RWPE1 (cell line): ENCODE data around the gene SNX5.
"Not testable (repeated sequence)": the region's sequence is repeated elsewhere in the genome, so short reads cannot be mapped to it uniquely, and the experiment has no call there.

ENCODE experiments used
- CTCF ChIA-PET: fragments of 350-600 bp; sonication (Branson Sonifier 250); formaldehyde crosslinking; extraction: SDS; loops from one replicate; lab custom pipeline; 2021; lab: Yijun Ruan, JAX
- POLR2A ChIA-PET: fragments of 400-600 bp; formaldehyde crosslinking; extraction: SDS; loops from one replicate; lab custom pipeline; 2020; ENCODE audit warnings: antibody characterized with exemption; ENCODE audit not compliant: low non-redundant PET; lab: Yijun Ruan, JAX
- DNase-seq: peaks from one replicate; pipeline ENCODE4 v3.0.0; 2012; ENCODE audit warnings: low spot score
- H3K27ac ChIP-seq: fragments of 450-650 bp; 2 replicates; pipeline ENCODE4 v1.5.1; 2017
- TF ChIP-seq, protein P1 (sequence below): fragments of 450-650 bp; conservative IDR thresholded peaks from 2 replicates; pipeline ENCODE4 v1.5.1; 2017; ENCODE audit warnings: low read depth, mild to moderate bottlenecking

The SNX5 gene

DNA sequence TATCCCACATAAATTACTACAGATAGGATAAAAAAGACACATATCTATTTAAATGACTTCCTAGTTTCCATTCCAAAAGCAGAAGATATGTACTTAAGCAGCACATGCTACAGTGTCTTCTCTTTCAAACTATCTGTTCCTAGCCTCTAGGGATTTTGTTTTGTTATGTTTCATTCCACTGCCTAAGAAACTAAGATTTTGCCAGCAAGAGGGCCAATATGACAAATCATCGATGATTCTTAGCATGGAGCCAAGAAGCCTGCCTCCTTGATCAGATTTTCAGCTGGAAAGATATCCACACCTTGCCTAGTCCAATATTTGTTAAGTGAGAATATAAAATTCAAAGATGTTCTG, 7.0 kb downstream of the SNX5 start:
- H3K27ac ChIP-seq = no peak overlapping the region
- no peak for DNase-seq
- TF ChIP-seq, protein P1, sequence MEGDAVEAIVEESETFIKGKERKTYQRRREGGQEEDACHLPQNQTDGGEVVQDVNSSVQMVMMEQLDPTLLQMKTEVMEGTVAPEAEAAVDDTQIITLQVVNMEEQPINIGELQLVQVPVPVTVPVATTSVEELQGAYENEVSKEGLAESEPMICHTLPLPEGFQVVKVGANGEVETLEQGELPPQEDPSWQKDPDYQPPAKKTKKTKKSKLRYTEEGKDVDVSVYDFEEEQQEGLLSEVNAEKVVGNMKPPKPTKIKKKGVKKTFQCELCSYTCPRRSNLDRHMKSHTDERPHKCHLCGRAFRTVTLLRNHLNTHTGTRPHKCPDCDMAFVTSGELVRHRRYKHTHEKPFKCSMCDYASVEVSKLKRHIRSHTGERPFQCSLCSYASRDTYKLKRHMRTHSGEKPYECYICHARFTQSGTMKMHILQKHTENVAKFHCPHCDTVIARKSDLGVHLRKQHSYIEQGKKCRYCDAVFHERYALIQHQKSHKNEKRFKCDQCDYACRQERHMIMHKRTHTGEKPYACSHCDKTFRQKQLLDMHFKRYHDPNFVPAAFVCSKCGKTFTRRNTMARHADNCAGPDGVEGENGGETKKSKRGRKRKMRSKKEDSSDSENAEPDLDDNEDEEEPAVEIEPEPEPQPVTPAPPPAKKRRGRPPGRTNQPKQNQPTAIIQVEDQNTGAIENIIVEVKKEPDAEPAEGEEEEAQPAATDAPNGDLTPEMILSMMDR = no peak
- ChIA-PET CTCF (no interaction called here), POLR2A (no interaction called here)

DNA sequence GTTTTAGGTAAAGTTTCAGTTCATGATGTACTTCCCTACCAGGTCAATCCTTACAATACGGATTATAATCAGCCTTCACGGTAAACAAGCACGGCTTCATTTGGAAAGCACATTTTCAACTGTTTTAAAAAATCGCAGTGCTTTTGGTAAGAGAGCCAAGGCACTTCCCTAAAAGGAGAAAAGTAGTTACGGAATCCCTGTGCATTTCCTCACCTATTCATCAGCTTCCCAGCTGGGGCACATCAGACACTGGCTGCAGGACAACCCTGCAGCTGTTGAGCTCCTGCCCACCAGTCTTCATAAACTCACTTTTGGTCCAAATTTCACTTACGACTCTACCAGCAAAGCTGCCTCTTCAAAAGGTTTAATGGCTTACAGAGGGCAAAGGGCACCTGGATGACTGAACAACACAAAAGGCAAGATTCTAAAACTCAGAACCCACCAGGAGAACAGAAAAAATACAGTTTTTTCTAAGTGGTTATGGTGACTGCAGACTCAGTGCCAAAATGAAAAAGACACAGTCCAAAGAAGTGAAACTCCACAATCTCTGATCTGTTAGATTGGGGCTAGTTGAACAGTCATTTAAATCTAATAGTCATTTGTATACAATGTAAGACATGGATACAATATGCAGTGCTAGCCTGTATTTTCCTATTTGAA, 7.5 kb downstream of the SNX5 start:
- TF ChIP-seq, protein P1 = no peak
- H3K27ac ChIP-seq = no peak overlapping the region
- ChIA-PET CTCF (no interaction called here), POLR2A (no interaction called here)
- no peak for DNase-seq

DNA sequence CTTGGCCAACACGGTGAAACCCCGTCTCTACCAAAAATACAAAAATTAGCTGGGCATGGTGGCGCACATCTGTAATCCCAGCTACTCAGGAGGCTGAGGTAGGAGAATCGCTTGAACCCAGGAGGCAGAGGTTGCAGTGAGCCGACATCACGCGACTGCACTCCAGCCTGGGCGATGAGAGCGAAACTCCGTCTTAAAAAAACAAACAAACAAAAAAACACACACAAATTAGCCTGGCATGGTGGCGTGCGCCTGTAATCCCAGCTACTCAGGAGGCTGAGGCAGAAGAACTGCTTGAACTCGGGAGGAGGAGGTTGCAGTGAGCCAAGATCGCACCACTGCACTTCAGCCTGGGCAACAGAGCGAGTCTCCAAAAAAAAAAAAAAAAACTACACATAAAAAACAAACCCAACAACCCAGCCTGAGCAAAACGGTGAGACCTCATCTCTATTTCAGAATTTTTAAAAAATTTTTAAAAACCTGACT, 8.2 kb downstream of the SNX5 start:
- DNase-seq, CTCF ChIA-PET, POLR2A ChIA-PET: not testable (repeated sequence)
- H3K27ac ChIP-seq = peak overlapping the region; percentile 57

DNA sequence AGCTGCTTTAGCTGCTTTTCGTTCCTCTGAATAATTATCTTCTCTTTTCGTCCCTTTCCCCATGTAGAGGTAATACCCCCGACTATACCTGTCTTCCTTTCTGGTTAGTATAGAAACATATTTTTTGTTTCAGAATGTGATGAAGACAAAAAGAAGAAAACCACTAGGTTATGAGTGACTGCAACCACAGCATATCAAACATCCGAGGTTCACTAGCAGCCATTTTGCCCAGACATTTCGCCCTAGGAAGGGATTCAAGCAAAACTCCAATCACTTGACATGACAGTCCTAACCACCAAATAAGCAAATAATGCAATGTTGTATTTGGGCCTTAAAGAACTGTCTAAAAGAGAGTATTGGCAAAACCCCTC, 9.4 kb downstream of the SNX5 start:
- no peak for DNase-seq
- TF ChIP-seq, protein P1 = no peak
- ChIA-PET POLR2A (interaction anchor here (0.6 to 0.7 kb wide), 2 partner anchors 8 to 9 kb away, joined by 3 to 4 read pairs; no protein-coding TSS in a partner anchor), CTCF (interaction anchor here (1.1 kb wide), 1 partner anchor 37 kb away, joined by 4 read pairs; no protein-coding TSS in a partner anchor)
- H3K27ac ChIP-seq = no peak overlapping the region

DNA sequence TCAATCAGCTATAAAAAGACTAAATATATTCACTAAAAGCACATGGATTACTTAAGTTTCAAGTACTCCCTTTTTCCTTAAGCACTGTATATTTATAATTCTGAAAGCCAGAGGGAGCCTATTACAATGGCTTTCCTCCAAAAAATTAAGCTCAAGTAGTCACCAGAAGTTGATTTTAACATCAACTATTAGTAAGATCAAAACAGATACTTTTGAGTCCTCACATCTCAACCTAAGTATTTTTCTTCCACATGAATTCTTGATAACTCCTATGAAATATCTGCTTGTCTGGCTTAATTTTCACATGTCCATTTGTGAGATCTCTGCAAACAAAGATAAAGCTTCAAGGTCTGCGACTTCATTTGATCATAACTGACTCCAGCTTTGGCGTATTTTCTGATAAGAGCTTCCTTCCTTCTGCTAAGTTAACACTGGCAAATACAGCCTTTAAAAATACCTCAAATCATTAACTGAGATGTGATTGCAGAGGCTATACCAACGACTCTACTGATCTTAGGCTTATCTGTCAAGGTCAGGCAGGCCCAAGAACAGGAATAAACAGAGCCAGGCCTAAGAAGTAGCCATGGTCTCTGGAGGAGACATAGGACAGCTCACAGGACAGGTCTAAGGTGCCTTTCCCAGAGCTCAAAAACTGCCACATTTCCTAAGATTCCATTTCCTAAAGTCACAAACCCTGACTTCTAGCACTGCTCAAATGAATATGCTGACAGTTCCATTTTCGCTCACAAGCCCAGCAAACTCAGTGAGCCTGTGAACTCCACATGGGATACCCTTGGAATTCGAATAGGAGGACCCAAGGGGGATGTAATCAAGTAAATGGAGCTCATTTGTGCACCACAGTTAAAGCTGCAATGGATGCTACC, 10.0 kb downstream of the SNX5 start:
- no peak for DNase-seq
- ChIA-PET CTCF (interaction anchor here (0.6 to 1.1 kb wide), 3 partner anchors 37 to 276 kb away, joined by 3 to 4 read pairs (median 3); no protein-coding TSS in a partner anchor), POLR2A (interaction anchor here (0.6 to 0.7 kb wide), 2 partner anchors 8 to 9 kb away, joined by 3 to 4 read pairs; no protein-coding TSS in a partner anchor)
- TF ChIP-seq, protein P1 = no peak
- H3K27ac ChIP-seq = no peak overlapping the region

DNA sequence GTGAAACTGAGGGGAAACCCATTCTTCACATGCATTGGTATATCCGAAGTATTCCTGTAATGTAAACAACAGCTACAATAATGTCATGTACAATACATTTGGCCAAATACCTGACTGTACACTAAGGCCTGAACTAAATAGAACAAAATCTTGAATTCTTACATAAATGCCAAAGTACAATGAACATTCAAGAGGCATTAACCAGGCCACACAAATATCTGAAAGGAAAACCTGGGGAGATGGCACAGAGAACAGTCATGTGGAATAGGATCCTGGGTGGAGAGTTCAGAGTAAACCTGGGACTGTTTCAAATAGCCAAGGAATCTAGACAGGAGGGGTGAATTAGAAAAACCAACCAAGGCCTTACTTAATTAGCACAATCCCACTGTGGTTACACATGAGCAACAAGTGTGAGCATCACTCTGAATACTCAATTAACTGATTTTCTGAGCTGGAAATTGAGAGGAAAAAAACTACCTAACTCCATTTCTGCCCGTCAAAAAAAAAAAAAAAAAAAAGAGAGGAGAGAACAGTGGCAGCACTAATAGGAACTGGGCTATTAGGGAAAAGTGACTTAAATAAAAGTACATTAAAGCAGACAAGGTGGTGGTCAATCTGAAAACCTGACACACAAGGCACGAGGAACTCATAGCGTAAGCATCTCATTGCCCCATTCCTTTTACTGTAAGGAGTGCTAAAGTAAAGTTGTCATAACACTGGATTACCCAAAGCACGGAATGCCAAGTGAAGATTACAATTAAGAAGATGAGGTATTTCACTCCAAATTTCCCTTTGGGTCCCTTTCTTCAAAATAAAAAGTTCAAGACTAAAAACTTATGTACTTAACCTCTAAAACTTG, 10.9 kb downstream of the SNX5 start:
- H3K27ac ChIP-seq = no peak overlapping the region
- CTCF ChIA-PET = interaction anchor here (0.6 kb wide), 1 partner anchor 267 kb away, joined by 3 read pairs; no protein-coding TSS in a partner anchor
- no peak for DNase-seq
- TF ChIP-seq, protein P1 = no peak
- POLR2A ChIA-PET = interaction anchor here (0.6 kb wide), 1 partner anchor 10 kb away, joined by 8 read pairs; no protein-coding TSS in a partner anchor
